GM19324 (cell line): ENCODE results near the gene MKRN2.
"Not testable (repeated sequence)": the region's sequence is repeated elsewhere in the genome, so short reads cannot be mapped to it uniquely, and the experiment has no call there.

Source experiments
- ATAC-seq: cut with Tn5 transposase; IDR thresholded peaks from one replicate; pipeline ENCODE4 v1.9.1; 2021; ENCODE audit warnings: mild to moderate bottlenecking, moderate library complexity; ENCODE audit not compliant: unreplicated experiment, low FRiP score

MKRN2 gene, protein sequence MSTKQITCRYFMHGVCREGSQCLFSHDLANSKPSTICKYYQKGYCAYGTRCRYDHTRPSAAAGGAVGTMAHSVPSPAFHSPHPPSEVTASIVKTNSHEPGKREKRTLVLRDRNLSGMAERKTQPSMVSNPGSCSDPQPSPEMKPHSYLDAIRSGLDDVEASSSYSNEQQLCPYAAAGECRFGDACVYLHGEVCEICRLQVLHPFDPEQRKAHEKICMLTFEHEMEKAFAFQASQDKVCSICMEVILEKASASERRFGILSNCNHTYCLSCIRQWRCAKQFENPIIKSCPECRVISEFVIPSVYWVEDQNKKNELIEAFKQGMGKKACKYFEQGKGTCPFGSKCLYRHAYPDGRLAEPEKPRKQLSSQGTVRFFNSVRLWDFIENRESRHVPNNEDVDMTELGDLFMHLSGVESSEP

DNA sequence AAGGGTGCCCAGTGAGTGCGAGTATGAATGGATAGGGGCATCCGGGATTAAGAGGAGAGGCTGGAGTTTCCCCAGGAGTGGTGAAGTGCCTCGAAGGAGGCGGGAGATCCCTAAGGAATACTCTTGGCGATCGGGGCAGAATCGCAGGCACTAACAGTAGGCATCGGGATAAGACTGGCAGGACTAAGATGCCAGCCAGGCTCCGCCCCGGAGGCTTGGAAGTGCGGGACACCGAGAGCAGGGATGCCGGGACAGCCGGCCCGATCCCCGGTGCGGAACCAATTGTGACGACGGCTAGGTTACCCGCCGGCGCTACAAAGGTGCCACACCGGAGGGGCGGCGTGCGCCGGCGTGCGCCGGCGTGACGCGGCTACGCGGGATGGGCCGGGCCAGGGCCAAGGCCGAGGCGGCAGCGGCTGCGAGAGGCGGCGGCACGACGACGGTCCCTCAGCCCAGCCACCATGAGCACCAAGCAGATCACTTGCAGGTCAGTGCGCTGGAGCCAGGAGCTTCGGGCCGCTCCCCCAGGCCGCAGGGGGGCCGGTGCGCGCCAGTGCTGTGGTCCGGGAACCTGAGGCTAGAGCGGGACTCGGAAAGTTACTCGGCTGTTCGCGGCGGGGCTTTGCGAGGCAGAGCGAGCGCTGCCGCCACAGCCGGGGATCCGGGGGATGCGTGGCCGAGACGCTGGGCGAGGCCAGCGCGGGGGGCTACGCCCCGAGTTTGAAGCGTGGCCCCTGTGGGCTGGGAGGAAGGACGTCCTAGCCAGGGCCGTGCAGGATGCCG is at the start of gene MKRN2:
TSS of gene MKRN2 (plus strand) at position 398 of the 783 bp plus-strand sequence. CDS start at position 462, 64 bp downstream.
- peak; percentile 94 for ATAC-seq

DNA sequence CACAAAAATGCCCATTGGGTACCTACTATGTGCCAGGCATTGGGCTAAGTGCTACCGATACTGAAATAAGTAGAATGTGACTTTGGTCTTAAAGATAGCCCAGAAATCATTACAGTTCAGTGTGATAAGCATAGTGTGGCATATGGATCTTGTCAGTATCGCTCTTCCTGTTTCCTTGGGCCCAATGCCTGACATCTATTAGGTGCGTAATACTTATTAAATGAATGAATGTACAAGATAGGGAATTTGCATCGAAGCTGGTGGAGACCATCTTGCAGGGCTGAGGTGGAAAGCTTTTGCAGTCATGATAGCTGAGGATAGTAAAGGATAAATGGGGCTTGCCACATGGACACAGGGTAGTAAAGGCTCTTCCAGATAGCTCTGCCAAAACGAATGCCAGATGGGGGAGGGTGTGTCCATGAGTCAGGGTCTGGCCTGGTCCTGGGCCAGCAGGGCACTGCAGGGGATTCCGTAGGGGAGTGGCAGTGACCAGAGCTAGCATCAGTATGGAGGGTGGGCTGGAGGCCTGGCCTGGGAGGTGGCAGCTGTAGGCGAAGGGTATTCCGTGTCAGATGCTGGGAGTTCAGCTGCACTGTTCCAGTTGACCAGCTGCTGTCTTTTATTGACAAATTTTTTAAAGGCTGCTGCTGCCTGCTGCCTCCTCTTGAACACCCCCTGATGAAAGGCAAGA is 49.2 kb upstream of the MKRN2 start:
- ATAC-seq = no peak

DNA sequence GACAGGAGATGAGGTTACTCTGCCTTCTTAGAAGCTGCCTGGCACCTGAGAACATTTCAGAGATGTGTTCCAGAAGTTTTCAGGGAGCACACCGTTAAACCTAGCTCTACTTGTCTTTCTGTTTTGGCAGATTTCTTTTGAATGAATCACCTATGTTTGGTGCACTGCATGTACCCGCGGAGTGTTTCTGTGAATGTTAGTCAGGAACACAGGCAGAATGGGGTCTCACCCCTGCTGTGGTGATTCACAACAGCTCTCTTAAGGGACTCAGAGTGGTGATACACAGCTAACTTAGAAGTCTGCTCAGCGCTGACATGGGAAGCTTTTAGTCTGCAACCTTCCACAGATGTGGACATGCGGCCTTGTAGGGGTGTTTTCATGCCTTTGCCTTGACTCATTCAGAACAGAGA is 48.6 kb upstream of the MKRN2 start:
- ATAC-seq = no peak

DNA sequence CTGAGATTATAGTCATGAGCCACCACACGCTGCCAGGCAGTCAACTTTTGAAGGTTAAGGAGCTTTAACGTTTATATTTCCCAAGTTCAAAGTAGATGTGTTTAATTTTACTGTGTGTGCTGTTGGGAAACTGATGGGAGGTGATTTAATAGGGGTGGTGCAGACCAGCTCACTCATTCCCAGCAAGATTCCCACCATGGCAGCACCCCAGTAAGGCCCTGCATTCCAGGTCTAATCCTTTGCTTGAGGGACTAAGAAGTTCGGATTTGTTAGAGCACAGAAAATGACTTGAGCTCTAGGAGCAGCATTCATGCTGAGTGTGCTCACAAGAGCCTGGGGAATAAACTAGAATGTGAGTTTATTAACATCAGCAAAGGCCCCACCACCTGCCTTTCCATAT is 47.4 kb upstream of the MKRN2 start:
- no peak for ATAC-seq

DNA sequence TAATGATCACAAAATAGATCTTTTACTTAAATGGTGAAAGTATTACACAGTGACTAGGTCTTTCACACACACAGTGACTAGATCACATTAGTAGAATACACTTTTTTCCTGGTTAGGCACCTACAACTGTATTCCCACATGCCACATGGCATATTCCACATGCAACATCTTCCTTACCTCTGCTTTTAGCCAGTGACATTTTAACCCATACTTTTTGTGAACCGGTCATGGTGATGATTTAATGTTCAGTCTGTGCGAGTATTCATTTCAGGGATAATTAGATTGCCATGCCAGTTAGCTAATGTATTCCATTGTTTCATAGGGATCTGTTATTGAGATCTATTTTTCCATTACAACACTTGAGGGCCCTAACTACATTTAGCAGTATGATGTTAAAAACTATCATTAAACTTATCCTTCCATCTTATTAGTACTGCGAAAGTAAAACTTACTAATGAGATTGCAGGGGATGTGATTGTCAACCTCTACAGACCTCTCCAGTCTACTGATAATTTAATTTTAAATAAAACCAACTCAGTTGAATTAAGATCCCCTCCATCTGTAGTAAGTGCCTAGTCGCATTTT is 44.3 kb upstream of the MKRN2 start:
- no peak for ATAC-seq

DNA sequence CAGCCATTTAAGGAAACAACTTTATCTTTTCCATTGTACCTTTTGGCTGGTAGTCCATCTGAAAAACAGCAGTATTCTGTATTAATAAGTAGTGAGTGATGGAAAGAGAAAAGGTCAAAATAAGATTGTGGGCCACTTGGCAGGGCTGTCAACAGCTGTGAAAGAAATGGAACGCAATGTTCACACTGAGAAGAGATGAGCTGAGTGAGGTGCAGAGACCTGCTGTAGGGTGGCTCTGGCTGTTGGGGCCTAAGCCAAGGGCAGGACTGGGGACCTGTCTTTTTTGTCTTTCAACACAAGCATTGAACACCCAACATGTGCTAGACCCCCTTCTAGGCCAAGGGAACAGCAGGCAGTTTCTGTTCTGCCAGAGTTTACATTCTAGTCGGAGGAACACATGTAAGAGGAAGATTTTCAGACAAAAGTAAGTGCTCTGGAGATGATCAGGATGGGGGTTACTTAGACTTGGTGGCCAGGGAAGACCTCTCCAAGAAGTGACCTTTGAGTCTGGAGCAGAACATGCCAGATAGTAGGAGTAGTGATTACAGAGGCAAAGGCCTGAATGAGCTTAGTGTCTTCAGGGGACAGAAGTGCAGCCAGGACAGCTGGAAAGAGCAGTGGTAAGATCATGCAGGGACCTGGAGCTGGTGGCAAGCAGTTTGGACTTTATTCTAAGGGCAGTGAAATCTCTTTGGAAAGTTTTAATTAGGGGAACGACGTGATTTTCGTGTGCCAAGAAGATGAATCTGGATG is 43.0 kb upstream of the MKRN2 start:
- ATAC-seq = no peak

DNA sequence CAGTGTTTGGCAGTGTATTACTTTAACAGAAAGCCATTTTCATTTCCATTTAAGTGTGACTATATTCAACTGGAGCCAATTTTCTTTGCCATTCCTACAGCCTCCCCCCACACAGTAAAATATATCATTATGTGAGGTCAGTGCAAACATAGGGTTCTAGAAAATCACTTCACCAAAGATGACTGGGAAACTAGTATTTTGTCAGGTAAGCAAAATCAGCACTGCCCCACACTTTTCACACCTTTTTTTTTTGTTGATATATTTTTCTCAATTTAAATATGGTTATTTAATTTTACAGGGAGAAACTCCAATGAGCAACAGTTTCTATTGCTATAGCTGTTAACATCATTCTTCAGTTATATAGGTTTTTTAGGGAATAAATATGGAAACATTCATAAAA is 41.3 kb upstream of the MKRN2 start:
- no peak for ATAC-seq

DNA sequence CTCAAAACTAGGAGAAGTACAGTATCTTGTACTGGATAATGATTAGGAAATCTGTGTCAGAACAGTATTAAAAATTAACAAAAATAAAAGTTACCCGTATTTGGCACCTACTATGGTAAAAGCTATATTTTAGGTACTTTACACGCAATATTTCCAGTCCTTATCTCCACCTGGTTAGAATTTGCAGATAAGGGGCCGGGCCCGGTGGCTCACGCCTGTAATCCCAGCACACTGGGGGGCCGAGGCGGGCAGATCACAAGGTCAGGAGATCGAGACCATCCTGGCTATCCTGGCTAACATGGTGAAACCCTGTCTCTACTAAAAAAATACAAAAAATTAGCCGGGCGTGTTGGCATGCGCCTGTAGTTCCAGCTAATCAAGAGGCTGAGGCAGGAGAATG is 40.0 kb upstream of the MKRN2 start:
- ATAC-seq = no peak

DNA sequence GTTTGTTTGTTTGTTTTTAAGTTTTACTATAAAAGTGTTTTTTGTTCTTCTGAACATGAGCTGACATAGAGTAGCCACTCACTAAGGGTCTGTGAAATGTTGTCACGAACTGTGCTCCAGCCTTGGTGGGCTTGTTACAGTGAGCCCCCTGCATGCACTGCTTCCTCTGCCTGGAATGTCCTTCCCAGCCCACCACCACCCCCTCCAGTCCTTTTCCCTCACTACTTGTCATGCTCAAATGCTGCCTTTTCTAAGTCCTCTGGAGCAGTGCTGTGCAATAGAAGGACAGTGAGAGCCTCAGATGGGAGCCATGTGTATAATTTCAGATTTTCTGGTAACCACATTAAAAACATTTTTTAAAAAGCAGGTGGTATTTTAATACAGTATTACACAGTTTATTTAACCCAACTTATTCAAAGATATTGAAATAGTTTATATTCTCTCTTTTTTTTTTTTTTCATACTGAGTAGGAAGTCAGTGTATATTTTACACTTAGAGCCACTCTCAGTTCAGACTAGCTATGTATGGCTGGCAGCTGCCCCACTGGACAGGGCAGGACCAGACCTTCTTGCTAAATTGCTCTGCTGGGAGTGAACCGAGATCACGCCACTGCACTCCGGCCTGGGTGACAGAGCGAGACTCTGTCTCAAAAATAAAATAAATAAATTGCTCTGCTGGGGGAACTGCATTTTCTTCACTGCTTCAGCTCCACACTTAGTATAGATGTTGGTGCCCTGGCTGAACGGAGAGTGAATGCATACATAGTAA is 38.4 kb upstream of the MKRN2 start:
- no peak for ATAC-seq

DNA sequence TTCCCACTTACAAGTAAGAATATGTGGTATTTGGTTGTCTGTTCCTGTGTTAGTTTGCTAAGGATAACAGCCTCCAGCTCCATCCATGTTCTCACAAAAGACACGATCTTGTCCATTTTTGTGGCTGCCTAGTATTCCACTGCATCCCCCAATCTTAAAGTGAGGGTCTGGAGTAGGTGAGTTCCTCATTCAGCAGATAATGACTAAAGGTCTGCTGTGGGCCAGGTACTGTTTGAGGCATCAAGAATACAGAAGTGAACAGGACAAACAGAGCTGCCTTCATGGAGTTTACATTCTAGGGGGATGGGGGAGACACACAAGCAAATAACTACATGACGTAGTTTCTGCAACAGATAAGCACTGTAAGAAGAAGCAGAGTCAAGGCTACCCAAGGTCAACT is 35.9 kb upstream of the MKRN2 start:
- no peak for ATAC-seq

DNA sequence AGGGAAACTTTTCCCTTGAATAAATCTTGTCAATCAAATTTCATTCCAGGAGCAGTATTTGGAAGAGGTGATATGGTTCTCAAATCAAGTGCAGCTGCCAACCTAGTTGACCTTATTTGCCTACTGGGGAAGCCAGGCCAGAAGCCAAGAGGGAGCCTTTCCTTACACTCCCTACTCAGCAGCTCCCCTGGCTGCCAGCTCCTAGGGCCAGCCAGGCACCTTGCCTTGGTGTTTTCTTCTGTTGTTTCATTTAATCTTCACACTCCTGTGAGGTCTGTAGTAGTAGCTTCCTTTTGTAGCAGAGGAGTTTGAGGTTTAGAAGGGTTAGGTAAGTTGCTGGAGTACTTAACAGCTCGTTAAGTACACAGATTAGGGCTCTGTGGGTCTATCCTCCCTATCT is 34.2 kb upstream of the MKRN2 start:
- ATAC-seq = no peak

DNA sequence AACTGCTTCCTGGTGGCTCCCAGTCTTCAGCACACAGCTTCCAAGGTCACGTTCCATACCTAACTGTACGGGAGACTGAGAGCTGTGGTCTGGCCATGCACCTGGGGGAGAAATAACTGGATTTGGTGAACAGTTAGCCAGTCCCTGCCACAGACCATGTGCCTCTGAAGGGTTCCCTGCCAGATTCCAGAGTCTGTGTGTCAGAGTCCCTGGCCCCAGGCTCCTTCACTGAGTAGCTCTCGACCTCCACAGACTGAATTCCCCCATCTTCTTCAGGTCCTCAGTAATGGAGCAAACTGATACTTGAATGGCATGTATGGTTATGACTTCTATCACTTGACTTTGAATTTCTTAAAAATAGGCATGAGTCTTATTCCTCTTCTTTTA is 29.1 kb upstream of the MKRN2 start:
- ATAC-seq = no peak

DNA sequence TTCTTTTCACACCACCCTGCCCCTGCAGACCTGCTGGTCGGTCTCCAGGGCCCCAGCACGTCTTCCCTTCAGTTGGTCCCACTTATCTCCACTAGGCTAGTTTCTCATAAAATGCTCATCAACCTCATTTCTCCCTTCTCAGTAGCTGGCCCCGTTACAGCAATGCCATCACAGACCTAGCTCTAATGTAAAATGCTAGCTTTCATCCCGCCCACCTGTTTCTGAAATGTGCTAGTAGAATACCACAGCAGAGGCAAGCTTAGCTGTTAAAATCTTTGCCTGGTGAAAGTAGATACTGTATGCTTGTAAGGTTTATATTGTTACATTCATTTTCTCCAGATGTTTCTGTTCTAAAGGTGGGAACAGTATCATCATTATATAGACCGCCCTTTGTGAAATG is 24.7 kb upstream of the MKRN2 start:
- ATAC-seq = no peak

DNA sequence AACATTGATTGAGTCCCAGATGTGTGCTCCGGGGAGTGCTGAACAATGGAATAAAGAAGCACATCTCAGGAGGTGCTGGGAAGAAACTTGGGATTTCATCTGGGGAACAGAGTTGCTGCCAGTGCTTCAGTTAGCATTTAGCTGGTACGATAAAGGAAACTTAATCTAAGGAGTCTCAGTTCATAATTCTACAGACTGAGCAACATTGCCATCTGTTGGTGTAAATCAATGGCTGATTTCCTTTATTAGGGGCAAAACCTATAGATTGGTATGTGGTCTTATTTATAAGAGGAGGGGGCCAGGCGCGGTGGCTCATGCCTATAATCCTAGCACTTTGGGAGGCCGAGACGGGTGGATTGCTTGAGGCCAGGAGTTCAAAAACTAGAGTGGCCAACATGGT is 20.5 kb upstream of the MKRN2 start:
- no peak for ATAC-seq

DNA sequence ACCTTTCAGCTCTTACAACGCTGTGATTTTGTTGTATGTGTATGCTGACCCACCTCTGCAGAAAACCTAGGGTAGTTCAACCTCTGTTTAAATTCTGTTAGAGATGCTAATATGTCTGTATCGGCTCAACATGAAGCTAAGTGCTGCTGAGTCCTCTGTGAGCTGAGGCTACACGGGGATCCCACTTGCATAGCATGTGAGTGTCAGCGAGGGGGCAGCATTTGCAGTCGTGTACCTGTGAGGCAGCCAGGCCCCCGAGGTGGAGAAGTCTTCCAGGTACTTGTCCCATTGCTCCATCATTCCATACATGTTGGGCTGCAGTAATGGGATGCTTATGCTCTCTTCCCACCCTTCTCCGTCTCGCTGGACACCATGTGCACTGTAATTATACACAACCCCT is 15.3 kb upstream of the MKRN2 start:
- no peak for ATAC-seq

DNA sequence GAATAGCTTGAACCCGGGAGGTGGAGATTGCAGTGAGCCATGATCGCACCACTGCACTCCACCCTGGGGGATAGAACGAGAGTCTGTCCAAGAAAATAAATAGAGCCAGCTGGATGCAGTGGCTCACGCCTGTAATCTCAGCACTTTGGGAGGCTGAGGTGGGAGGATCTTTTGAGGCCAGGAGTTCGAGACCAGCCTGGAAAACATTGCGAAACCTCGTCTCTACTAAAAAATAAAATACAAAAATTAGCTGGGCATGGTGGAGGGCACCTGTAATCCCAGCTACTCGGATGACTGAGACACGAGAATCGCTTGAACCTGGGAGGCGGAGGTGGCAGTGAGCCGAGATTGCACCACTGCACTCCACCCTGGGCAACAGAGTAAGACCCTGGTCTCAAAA is 13.4 kb upstream of the MKRN2 start:
- not testable (repeated sequence) for ATAC-seq

DNA sequence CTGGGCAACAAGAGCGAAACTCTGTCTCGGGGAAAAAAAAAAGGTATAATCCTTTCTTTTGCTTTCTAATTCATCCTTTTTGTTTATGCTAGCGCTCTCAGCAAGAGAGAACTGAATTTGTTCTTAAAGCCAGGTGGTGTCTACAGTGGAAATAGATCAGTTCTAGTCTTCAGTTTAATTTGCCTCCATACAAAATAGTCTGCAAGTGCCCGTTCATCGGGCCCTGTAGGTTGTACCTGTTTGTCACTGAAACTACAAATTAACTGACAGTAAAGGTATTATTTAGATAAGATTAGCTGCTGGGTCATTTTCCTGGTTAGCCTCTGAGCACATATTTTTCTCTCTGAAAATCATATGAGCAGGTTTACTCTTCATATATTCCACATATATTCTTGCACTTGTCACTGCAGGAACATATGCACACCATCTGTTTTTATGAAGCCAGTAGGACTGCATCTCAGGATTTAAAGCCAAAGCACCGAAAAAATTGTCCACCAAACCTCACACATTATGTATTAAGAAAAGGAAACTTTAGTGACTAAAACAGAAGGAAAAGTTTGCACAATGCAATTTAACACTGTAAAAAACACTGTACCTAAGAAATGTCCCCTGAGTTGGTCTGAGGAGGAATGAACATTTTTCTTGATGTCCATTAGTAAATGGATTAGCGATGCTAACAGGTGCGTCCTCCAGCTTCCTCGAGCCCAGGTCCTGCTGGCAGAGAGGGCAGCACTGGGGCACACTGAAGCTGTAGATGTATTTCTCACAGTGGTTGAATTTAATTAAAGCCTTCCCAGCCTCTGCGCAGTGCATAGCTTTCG is 12.0 kb upstream of the MKRN2 start:
- no peak for ATAC-seq

DNA sequence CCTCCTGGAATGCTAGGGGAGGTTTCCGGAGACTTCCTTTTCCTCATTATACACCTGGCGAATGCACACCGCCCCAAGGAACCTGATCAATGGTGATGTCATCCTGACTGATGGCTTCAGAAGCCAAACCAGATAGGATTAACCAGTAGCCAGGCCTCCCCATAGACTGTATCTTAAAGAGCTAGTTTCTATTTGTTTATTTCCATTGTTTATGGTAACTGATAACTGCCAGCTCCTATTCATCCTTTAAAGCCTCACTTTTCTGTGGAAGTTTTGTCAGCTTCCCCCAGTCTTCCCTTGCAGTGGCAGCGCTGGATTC is 11.5 kb upstream of the MKRN2 start, which contains the start of gene MKRN2OS:
TSS of gene MKRN2OS (minus strand) at position 27 of the 319 bp plus-strand sequence. CDS start 35 bp downstream, outside the sequence.
- no peak for ATAC-seq
